Effector memory CD8-positive, alpha-beta T cell (primary cell): Measurements from ENCODE around the gene MMP28.

ENCODE experiments used
- ATAC-seq: fragments of 150-1000 bp; cut with Tn5 transposase; replicated peaks from 2 replicates; pipeline ENCODE4 v1.10.0; 2021; ENCODE audit warnings: mild to moderate bottlenecking, moderate library complexity
- DNase-seq, 3 experiments: peaks; one replicate each; pipeline ENCODE4 v3.0.0; 2021
- H3K27ac Mint-ChIP-seq, 2 donors: one replicate each; pipeline ENCODE4 v1.8.0; 2022; ENCODE audit warnings: mild to moderate bottlenecking in 2 of 2, mixed read lengths in 2 of 2, moderate library complexity in 2 of 2
- H3K27me3 Mint-ChIP-seq, 2 donors: one replicate each; pipeline ENCODE4 v1.8.0; 2022; ENCODE audit warnings: mixed read lengths in 2 of 2
- H3K36me3 Mint-ChIP-seq: one replicate; pipeline ENCODE4 v1.8.0; 2022; ENCODE audit warnings: mild to moderate bottlenecking, moderate library complexity, mixed read lengths; ENCODE audit not compliant: insufficient read depth
- H3K4me1 Mint-ChIP-seq, 2 donors: one replicate each; pipeline ENCODE4 v1.8.0; 2022; ENCODE audit warnings: low read depth in 2 of 2, mixed read lengths in 2 of 2
- H3K4me3 Mint-ChIP-seq, 2 donors: one replicate each; pipeline ENCODE4 v1.8.0; 2022; ENCODE audit warnings: mild to moderate bottlenecking in 2 of 2, mixed read lengths in 2 of 2, moderate library complexity in 2 of 2
- H3K9me3 Mint-ChIP-seq, 2 donors: one replicate each; pipeline ENCODE4 v1.8.0; 2022; ENCODE audit warnings: mixed read lengths in 2 of 2

MMP28 gene

DNA sequence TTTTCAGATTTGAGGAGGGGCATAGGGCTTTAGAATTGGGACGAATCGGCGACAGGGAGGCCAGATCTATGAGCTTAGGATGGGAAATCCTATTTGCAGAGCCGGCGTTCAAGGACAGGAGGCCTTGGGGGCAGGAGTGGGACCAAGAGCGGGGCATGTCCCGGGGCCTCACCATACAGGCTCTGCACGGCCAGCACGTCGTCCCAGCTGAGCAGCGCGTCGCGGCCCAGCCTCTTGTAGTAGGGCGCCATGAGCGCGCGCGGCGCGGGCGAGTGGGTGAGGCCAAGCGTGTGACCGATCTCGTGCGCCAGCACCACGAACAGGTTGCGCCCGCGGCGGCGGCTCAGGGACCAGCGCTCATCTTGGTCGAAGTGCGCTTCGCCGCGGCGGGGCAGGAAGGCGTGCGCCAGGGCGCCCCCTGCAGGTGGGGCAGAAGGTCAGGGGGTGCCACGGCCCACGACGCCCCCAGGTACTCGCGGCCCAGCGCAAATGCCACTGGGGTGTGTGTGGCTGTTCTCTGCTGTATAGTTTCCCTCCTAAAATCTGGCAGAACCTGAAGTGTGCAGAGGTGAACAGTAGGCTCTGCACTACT is 25.4 kb downstream of the MMP28 start:
- Mint-ChIP-seq H3K36me3 (no peaks in the 10 kb centered on the region), H3K27ac (no peak overlapping the region), H3K4me3 (no peak overlapping the region), H3K4me1 (peaks cover 0 to 4% of the 10 kb centered on the region in 2 donors), H3K9me3 (no peaks in the 10 kb centered on the region), H3K27me3 (peaks cover 11 to 53% of the 10 kb centered on the region in 2 donors)
- DNase-seq (no peak), ATAC-seq (no peak)

DNA sequence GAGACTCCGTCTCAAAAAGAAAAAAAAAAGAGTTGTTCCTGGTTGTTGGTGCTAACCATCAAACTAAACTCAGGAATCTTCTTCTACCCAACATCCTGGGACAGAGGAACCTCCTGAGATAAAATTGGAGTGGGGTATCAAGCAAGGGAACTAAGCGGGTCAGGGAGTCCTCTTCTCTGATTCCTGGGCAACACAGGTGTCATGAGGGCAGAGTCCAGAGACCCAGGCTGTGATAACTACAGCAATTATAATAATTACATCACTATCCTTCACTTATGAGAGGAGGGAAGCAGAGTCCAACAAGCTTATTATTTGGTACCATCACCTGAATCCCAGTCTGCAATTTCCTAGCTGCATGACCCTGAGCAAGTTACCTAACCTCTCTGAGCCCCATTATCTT is 26.6 kb downstream of the MMP28 start:
- no peaks in the 10 kb centered on the region for H3K9me3 Mint-ChIP-seq
- peaks cover 11 to 41% of the 10 kb centered on the region in 2 donors for H3K27me3 Mint-ChIP-seq
- no peak overlapping the region for H3K4me3 Mint-ChIP-seq
- ATAC-seq (no peak), DNase-seq (no peak)
- H3K4me1 Mint-ChIP-seq: peaks cover 2 to 11% of the 10 kb centered on the region in 2 donors
- no peak overlapping the region for H3K27ac Mint-ChIP-seq
- no peaks in the 10 kb centered on the region for H3K36me3 Mint-ChIP-seq

DNA sequence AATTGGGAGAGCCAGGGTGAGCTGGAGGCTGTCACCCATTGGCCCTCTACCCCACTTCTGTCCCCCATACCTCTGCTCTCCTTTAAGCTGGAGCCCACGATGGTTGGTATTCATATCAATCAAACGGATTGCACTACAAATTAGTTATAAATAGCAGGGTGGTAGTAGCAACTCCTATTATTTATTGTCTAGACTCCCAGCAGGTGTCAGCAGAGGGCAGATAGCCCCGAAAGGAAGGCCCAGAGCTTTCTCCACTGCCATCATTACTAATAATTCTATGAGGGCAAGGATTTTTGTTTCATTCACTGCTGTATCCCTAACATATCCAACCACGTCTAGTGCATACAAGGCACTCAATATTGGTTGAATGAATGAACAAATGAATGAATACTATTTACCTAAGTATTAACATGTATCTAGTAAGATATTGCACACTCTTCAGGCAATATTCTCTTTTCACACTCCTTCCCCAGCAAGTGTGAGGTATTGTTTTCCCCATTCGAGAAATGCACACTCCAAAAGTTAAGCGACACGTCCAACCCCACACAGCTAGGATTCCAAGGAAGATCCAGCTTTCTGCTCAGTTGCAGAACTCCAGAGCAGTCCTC is 28.4 kb downstream of the MMP28 start:
- peak in 1 of 3 experiments; percentile 25 for DNase-seq
- H3K9me3 Mint-ChIP-seq: no peaks in the 10 kb centered on the region
- no peak overlapping the region for H3K27ac Mint-ChIP-seq

DNA sequence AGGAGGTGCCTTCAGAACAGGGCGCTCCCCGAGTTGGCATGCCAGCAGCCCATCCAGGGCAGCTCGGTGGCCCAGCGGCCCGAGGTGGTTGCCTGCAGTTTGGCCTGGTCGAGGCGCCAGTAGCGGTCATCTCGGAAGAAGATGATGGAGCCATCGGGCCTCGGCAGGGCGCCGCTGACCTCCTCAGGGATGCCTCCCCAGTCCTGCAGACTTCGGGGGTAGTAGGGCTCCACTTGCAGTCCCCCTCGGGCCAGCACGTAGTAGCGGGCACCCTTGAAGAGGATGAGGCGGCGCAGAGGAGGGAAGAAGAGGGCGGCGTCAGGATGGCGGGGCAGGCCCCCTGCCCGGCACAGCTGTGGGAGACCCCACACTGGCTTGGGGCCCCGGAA is 29.0 kb downstream of the MMP28 start:
- H3K4me3 Mint-ChIP-seq: no peak overlapping the region
- no peaks in the 10 kb centered on the region for H3K36me3 Mint-ChIP-seq
- ATAC-seq (no peak), DNase-seq (no peak)
- H3K9me3 Mint-ChIP-seq: no peaks in the 10 kb centered on the region
- peaks cover 2 to 11% of the 10 kb centered on the region in 2 donors for H3K4me1 Mint-ChIP-seq
- peaks cover 0 to 19% of the 10 kb centered on the region in 2 donors for H3K27me3 Mint-ChIP-seq
- H3K27ac Mint-ChIP-seq: no peak overlapping the region

More for the DNA sequence above, 28.4 kb downstream of the MMP28 start:
- Mint-ChIP-seq H3K4me3 (no peak overlapping the region), H3K36me3 (no peaks in the 10 kb centered on the region), H3K27me3 (peaks cover 2 to 24% of the 10 kb centered on the region in 2 donors), H3K4me1 (peaks cover 2 to 11% of the 10 kb centered on the region in 2 donors)
- ATAC-seq: no peak

DNA sequence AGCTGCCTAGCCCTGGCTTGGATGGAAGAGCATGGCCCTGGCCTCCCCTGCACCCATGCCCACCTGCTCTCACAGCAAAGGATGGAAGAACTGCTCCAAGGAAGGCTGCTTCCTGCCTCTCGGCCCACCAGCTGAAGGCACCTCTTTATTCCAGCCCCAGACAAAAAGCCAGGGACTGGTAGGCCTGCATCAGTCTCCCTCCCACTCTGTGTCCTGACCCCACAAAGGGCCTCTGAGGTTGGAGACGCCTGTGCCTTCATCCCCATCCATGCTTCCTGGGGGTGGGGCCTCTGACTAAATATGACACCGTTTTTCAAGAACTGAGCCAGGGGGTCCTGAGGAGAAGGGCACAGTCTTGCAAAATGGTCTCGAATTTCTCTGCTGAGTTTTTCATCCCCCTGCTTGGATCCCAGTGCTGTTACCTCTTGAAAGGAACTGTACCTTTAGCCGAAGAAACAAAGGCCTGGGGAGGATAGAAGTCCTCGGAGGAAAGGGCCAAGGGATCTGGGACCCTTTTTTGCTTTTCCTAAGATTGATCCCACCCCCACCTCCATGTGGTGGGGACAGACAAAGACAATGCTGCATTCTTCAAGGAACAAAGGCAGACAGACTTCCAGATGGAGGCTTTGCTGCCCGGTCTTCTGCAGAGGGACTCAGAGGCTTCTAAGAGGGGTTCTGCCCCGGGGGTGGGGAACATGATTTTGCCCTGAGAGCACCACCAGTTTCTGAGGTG is 29.5 kb downstream of the MMP28 start:
- no peaks in the 10 kb centered on the region for H3K36me3 Mint-ChIP-seq
- DNase-seq (no peak), ATAC-seq (no peak)
- H3K27me3 Mint-ChIP-seq: peaks cover 0 to 19% of the 10 kb centered on the region in 2 donors
- peaks cover 2 to 11% of the 10 kb centered on the region in 2 donors for H3K4me1 Mint-ChIP-seq
- no peak overlapping the region for H3K27ac Mint-ChIP-seq
- H3K4me3 Mint-ChIP-seq: peak overlapping the region in 1 of 2 donors; percentile 87
- H3K9me3 Mint-ChIP-seq: no peaks in the 10 kb centered on the region

DNA sequence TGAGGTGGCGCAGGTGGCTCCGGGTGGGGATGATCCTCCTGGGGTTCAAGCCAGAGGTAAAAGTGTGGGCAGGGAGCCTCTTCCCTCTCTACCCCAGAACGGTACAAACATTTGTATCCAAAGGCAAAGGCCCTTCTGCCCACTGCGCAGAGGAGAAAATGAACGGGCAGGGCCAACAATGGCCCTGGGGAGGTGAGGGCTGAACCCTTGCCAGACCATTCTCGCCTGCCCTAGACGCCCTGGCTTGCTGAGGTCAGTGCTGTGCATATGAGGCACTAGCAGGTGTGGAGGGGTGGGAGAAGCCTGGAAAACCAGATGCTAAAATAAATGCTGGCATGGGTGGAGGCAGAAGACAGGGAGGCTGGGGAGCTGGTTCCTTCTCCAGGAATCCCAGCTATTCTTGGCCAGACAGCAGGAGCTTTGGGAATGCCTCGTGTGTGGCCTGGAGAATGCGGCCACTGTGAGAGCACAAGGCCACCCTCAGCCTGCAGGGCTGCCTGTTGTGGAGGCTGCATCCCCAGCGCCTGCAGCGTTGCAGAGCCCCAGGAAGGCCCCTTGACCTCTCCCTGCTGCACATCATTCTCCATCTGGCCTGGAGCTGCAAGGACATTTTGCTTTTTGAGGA is 30.2 kb downstream of the MMP28 start:
- Mint-ChIP-seq H3K27me3 (peaks cover 0 to 19% of the 10 kb centered on the region in 2 donors), H3K4me3 (peak overlapping the region; percentile 87 to 91), H3K36me3 (no peaks in the 10 kb centered on the region), H3K4me1 (peaks cover 2 to 11% of the 10 kb centered on the region in 2 donors), H3K9me3 (no peaks in the 10 kb centered on the region), H3K27ac (no peak overlapping the region)
- DNase-seq: no peak
- no peak for ATAC-seq

DNA sequence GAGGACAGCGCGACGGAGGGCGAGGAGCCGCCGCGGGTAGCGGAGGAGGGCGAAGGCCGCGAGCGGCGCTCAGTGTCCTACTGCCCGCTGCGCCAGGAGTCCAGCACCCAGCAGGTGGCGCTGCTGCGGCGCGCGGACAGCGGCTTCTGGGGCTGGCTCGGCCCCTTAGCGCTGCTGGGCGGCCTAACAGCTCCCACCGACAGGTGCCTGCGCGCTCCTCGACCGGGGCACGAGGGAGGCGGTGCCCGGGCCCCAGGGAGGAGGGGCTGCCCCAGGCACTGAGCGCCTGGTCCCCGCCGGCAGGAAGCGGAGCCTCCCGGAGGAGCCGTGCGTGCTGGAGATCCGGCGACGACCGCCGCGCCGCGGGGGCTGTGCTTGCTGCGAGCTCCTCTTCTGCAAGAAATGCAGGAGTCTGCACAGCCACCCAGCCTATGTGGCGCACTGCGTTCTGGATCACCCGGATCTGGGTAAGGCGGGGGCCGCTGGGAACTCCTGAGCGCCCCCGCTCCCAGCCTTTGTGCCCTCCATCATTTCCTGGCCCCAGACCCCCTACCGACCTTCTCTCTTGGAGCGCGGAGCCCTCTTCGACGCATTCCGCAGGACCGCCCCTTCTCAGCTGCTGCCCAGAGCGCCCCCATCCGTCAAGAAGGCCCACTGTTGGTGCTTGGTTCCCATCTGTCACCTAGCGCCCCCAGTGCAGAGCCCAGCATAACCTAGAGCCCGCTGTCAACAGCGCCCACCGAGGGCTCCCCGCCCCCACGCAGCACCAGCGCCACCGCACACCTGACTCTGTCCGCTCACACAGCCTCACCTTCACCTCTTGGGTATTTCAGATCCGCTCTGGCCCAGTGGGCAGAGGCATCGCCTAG is 31.1 kb downstream of the MMP28 start:
- H3K4me1 Mint-ChIP-seq: peaks cover 2 to 11% of the 10 kb centered on the region in 2 donors
- ATAC-seq: peak; percentile 87
- peak overlapping the region; percentile 87 to 91 for H3K4me3 Mint-ChIP-seq
- H3K27me3 Mint-ChIP-seq: peaks cover 0 to 15% of the 10 kb centered on the region in 2 donors
- H3K9me3 Mint-ChIP-seq: no peaks in the 10 kb centered on the region
- peak; percentile 79 to 86 (median 82) for DNase-seq
- H3K36me3 Mint-ChIP-seq: no peaks in the 10 kb centered on the region
- peak overlapping the region in 1 of 2 donors; percentile 34 for H3K27ac Mint-ChIP-seq

DNA sequence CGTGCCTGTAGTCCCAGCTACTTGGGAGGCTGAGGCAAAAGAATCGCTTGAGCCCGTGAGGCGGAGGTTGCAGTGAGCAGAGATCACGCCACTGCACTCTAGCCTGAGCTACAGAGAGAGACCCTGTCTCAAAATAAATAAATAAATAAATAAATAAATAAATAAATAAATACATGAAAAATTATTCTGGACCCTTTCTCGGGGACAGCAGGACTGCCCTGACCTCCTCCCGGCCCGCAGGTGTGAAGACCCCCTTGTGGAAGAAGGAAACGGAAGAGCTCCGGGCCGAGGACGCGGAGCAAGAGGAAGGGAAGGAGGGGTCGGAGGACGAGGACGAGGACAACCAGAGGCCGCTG is 31.7 kb downstream of the MMP28 start:
- Mint-ChIP-seq H3K4me1 (peaks cover 2 to 11% of the 10 kb centered on the region in 2 donors), H3K9me3 (no peaks in the 10 kb centered on the region), H3K27ac (no peak overlapping the region), H3K4me3 (peak overlapping the region; percentile 87 to 91), H3K36me3 (no peaks in the 10 kb centered on the region), H3K27me3 (peaks cover 0 to 10% of the 10 kb centered on the region in 2 donors)
- no peak for DNase-seq
- ATAC-seq: no peak

DNA sequence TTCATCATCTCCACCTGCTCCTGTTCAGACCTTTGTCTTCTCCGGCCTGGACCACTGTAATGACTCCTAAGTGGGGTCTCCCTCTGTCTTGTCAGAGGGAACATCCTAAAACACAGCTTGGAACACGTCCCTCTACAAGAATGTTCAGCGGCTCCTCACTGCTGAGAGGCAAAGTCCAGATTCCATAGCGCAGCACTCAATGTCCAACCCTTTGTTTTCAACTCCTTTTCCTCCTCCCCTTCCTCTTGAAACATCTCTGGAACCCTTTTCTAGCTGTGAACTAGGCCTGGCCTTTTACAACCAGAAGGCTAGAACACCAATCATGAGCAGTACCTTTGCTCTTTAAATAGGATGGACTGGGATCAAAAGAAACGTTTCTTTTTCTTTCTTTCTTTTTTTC is 33.8 kb downstream of the MMP28 start:
- Mint-ChIP-seq H3K4me1 (peaks cover 2 to 11% of the 10 kb centered on the region in 2 donors), H3K9me3 (no peaks in the 10 kb centered on the region), H3K36me3 (no peaks in the 10 kb centered on the region), H3K4me3 (no peak overlapping the region), H3K27ac (no peak overlapping the region), H3K27me3 (no peaks in the 10 kb centered on the region)
- ATAC-seq: no peak
- no peak for DNase-seq

DNA sequence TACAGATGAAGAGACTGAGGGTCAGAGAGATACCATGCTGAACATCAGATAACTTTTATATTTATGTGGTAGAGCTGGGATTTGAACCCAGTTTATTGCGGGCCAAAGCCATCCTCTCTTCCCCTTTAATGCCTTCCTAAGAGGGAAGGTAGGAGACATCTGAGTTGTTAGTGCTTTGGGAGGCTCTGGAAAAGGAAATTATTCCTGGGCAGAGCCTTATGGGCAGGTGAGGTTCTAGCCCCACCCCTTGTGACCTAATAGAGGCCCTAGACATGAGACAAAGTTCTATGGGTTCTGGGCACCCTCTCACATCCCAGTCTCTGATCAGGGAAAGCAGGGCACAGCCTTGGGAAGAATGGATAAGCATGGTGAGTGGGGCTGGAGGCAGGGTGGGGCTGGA is 34.9 kb downstream of the MMP28 start, which contains the start of gene C17orf50:
TSS of gene C17orf50 (plus strand) at position 301 of the 400 bp plus-strand sequence. CDS start at position 356, 55 bp downstream.
- no peak for ATAC-seq
- Mint-ChIP-seq H3K27ac (no peak within 1 kb of the TSS), H3K9me3 (no peaks in the 10 kb centered on the region), H3K4me1 (peaks cover 2 to 11% of the 10 kb centered on the region in 2 donors), H3K27me3 (no peaks in the 10 kb centered on the region), H3K4me3 (no peak within 1 kb of the TSS), H3K36me3 (no peaks in the 10 kb centered on the region)
- no peak for DNase-seq

DNA sequence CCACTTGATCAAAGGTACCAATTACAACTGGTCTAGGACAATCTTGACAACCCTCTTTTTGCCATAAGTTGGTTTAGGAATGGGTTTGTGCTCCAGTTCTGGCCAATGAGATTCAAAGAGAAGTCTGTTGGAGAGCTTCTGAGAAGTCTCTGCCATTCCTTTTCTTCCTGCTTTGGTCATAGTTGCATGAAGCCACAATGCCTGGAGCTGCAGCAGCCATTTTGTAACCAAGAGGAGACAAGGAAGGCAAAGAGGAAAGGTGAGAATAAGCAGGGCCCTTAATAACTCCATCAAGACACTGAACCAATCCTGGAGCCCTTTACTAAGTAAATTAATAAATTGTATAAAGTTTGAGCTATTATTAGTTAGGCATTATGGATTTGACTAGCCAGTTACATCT is 38.2 kb downstream of the MMP28 start:
- Mint-ChIP-seq H3K27ac (no peak overlapping the region), H3K4me1 (no peaks in the 10 kb centered on the region), H3K9me3 (no peaks in the 10 kb centered on the region), H3K36me3 (no peaks in the 10 kb centered on the region), H3K4me3 (no peak overlapping the region), H3K27me3 (peaks cover 13 to 14% of the 10 kb centered on the region in 2 donors)
- ATAC-seq: no peak
- no peak for DNase-seq

DNA sequence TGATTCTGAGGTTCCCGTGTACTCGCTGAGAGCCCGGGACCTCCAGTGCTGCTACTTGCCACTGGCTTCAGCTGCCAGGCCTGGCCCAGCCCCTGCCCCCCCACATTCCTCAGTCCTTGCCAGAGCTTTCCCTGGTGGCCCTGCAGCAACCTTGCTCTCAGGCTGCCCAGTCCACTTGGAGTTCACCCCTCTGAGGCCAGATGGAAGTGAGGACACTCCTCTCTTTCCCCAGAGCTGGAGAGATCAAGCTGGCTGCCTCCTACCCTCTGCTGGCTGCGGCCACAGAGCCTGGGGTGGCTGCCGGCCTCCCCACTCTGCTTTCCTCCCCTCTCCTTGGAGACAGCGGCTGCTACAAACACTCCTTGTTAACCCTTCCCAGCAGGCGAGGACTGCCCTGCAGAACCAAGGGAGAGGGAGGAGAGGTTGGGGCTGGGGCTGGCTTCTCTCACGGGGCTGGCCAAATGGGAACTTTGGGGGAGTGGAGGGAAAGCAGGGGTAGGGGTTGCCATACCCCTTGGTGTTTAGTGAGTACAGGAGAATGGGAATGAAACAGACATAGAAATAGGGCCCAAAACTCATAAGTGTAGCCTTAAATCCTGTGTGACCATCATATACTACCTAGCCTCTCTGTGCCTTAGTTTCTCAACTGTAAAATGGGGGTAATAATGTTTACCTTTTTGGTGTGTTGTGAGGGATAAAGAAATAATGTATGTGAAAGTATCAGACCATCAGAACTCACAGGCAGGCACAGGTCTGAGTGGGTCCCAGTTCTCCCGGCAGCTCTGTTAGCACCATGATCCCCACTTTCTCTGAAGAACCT is 42.3 kb downstream of the MMP28 start, which contains the start of gene GAS2L2:
TSS of gene GAS2L2 (minus strand) at position 295 of the 820 bp plus-strand sequence. CDS start 389 bp downstream, outside the sequence.
- H3K27me3 Mint-ChIP-seq: peaks cover 50 to 55% of the 10 kb centered on the region in 2 donors
- no peaks in the 10 kb centered on the region for H3K36me3 Mint-ChIP-seq
- ATAC-seq (no peak), DNase-seq (no peak)
- no peaks in the 10 kb centered on the region for H3K9me3 Mint-ChIP-seq
- peaks cover 3 to 9% of the 10 kb centered on the region in 2 donors for H3K4me1 Mint-ChIP-seq
- no peak within 1 kb of the TSS for H3K4me3 Mint-ChIP-seq
- no peak within 1 kb of the TSS for H3K27ac Mint-ChIP-seq
